ENCODE measurements around the gene KLF6.

DNA sequence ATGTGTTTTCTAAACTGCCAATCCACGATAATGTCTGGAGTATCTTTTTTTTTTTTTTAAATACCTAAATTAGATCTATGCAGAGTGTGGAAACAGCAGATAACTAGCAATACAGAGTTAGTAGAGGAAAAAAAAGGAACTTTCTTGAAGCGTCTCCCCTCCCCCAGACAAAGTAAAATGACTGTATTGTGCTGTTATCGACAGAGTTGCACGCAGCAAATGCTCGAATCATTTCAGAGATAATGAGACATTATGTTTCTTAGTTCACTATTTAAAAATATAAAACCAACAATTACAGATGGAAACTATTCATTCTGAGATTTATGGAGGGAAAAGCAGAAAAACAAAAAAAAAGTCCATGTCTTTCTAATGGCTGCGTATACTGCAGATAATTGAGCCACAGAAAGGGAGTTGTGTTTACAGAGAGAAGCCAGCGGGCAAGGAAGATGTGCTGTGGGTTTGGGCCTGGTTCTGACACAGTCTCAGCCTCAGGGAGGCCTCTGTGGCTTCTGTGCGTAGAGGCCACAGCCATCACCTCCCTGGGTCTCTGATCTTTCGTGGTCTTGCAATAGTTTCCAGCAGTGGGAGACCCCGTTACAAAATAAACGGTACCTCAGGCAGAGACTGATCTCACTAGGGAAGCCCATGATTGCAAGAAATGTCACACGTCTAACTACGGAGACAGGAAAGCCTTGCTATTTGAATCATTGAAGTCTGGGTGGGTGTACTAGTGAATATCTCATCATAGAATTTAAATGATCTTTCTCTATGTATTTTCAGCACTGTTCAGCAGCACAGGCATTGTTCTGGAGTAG is 19.1 kb upstream of the KLF6 start:
- TF ChIP-seq, protein P1, sequence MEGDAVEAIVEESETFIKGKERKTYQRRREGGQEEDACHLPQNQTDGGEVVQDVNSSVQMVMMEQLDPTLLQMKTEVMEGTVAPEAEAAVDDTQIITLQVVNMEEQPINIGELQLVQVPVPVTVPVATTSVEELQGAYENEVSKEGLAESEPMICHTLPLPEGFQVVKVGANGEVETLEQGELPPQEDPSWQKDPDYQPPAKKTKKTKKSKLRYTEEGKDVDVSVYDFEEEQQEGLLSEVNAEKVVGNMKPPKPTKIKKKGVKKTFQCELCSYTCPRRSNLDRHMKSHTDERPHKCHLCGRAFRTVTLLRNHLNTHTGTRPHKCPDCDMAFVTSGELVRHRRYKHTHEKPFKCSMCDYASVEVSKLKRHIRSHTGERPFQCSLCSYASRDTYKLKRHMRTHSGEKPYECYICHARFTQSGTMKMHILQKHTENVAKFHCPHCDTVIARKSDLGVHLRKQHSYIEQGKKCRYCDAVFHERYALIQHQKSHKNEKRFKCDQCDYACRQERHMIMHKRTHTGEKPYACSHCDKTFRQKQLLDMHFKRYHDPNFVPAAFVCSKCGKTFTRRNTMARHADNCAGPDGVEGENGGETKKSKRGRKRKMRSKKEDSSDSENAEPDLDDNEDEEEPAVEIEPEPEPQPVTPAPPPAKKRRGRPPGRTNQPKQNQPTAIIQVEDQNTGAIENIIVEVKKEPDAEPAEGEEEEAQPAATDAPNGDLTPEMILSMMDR (conservative IDR thresholded peaks at IDR 0.05 in 1 of 2, IDR thresholded peaks at IDR 0.05 in 1 of 2; ENCODE audit: low read depth in 1 of 2, low read length in 2 of 2) = no peak
- TF ChIP-seq EZH2 (IDR thresholded peaks at IDR 0.05; ENCODE audit: low read length, missing control alignments) = no peak

All from fibroblast of lung (primary cell).